GM12878 (cell line): Measurements from ENCODE around the gene FANCG. TPM values are rescaled to one million over a fixed set of nuclear protein-coding genes. Genes with fewer than 3 reads are reported as not detected.

Experiments used
- ASH2L ChIP-seq: fragments of 300-600, 200-600 bp; sonication (generic); IDR thresholded peaks from 2 replicates; pipeline ENCODE4 v1.6.1; 2017; ENCODE audit warnings: low read depth, mild to moderate bottlenecking, borderline replicate concordance
- ATF7 ChIP-seq: fragments of 450-650 bp; IDR thresholded peaks from 2 replicates; pipeline ENCODE4 v1.6.1; 2016; ENCODE audit warnings: low read depth, mild to moderate bottlenecking
- CBFB ChIP-seq: IDR thresholded peaks from 2 replicates; pipeline ENCODE4 v1.6.1; 2016; ENCODE audit warnings: antibody characterized with exemption, low read depth
- CUX1 ChIP-seq: IDR thresholded peaks from 2 replicates; pipeline ENCODE4 v1.6.1; 2012; ENCODE audit warnings: improper control_type of control experiment, low read depth, low read length; ENCODE audit not compliant: insufficient replicate concordance
- IRF4 ChIP-seq: IDR thresholded peaks from 2 replicates; pipeline ENCODE4 v1.6.1; 2011; ENCODE audit warnings: low read depth, low read length
- STAT3 ChIP-seq: IDR thresholded peaks from 2 replicates; pipeline ENCODE4 v1.6.1; 2011; ENCODE audit warnings: low read depth, low read length, improper control_type of control experiment
- YY1 ChIP-seq: IDR thresholded peaks from 2 replicates; pipeline ENCODE4 v1.6.1; 2011; ENCODE audit warnings: low read depth, mild to moderate bottlenecking, low read length
- polyA plus RNA-seq, 11 experiments: library from polyadenylated mRNA; depleted of rRNA in 4 of 11; unstranded in 6 of 11; stranded (reverse) in 5 of 11; fragments of >200 nt; fragmentation: Nextera tagmentation in 4 of 11; fragmentation: Illumina TruSeq in 1 of 11; extraction: Ambion mirVana in 4 of 11; extraction: Trizol in 1 of 11; gene quantifications; 1 replicate in 1 of 11; 2 replicates in 10 of 11; pipeline versions ENCODE4 v1.2.1 to v1.2.3, GENCODE V29; 2011 to 2016; ENCODE audit warnings: inconsistent platforms in 2 of 11, missing spikeins in 2 of 11, low read depth in 1 of 11
- small RNA-seq: library from RNA; depleted of rRNA; stranded (forward); fragments of <200 nt; gene quantifications from one replicate; pipeline ENCODE3, GENCODE V24; 2014
- total RNA-seq, 4 experiments: library from RNA; depleted of rRNA in 3 of 4; stranded (reverse); fragments of >200 nt in 3 of 4; fragmentation: Illumina TruSeq in 1 of 4; extraction: Trizol in 1 of 4; gene quantifications; 2 replicates each; pipeline versions ENCODE4 v1.2.1 to v1.2.3, GENCODE V29; 2013 to 2021

FANCG gene
- total and polyA plus RNA-seq, 10 of the 15 experiments (the other 5 are each of a cell fraction or from before 2014, with no cell fraction given), result 16.4 to 78.7 (median 45.4) TPM

DNA sequence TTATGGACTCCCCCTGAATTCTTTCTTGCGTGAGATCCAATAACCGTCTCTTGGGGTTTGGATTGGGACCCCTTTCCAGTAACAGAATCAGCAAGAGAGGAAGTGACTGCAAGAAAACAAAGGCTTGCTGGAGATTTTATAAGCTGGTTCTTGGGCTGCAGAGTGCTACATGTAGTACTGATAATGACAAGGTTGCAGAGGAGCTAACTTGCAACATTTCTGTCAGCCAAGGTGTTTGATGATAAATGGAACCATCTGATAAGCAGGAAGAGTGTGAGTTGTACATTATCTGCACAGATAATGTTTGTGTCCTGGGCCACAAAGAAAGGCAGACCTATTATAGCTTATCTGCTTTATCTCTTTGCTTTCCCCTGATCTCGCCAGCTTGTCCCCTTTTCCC lies 53.1 kb downstream of the FANCG start (continued):
- TF ChIP-seq CUX1 (no peak), YY1 (no peak), CBFB (no peak), ATF7 (no peak), IRF4 (no peak), STAT3 (no peak), ASH2L (no peak)

Small RNA genes within 50 kb of the gene (small RNA-seq; reads per million reads assigned to genes)
- not detected for gene RN7SL338P

Other genes with a start within 250 kb of the FANCG start
- gene PHF24, start 121.7 kb downstream of the FANCG start, total RNA-seq (2014; rRNA removed), result not detected in 2 replicates
- gene PHF24, start 121.7 kb downstream of the FANCG start, total RNA-seq (2014; rRNA removed; fragmentation: Illumina TruSeq; extraction: Trizol), result not detected in 2 replicates
- gene PHF24, start 121.7 kb downstream of the FANCG start, total RNA-seq (2021), result not detected in 2 replicates
- 0.04 TPM in 1 of 2 replicates, not detected in the other for gene PHF24, start 121.7 kb downstream of the FANCG start, polyA plus RNA-seq (2011; rRNA removed)
- gene PHF24, start 121.7 kb downstream of the FANCG start, polyA plus RNA-seq (2014; fragmentation: Illumina TruSeq; extraction: Trizol), result not detected in 2 replicates
- gene PHF24, start 121.7 kb downstream of the FANCG start, polyA plus RNA-seq (2014; fragmentation: Nextera tagmentation; extraction: Ambion mirVana), result under 1 TPM in 1 of 2 experiments, not detected in 1; 0.02 TPM
- gene PHF24, start 121.7 kb downstream of the FANCG start, polyA plus RNA-seq (2014; rRNA removed), result 0.04 TPM in 1 of 2 replicates, not detected in the other
- not detected for gene PHF24, start 121.7 kb downstream of the FANCG start, polyA plus RNA-seq (2016; fragmentation: Nextera tagmentation; extraction: Ambion mirVana)
- gene DNAJB5, start 90.2 kb downstream of the FANCG start, total RNA-seq (2014; rRNA removed), result 8.6 and 8.8 TPM in 2 replicates
- gene DNAJB5, start 90.2 kb downstream of the FANCG start, total RNA-seq (2014; rRNA removed; fragmentation: Illumina TruSeq; extraction: Trizol), result 8.2 and 8.3 TPM in 2 replicates
- 9.3 and 9.9 TPM in 2 replicates for gene DNAJB5, start 90.2 kb downstream of the FANCG start, total RNA-seq (2021)
- 1.4 and 1.9 TPM in 2 replicates for gene DNAJB5, start 90.2 kb downstream of the FANCG start, polyA plus RNA-seq (2011; rRNA removed)
- 9.3 and 13.3 TPM in 2 replicates for gene DNAJB5, start 90.2 kb downstream of the FANCG start, polyA plus RNA-seq (2014; fragmentation: Illumina TruSeq; extraction: Trizol)
- 1 to 10 TPM in 1 of 2 experiments, under 1 TPM in 1; 0.92 to 1.5 TPM for gene DNAJB5, start 90.2 kb downstream of the FANCG start, polyA plus RNA-seq (2014; fragmentation: Nextera tagmentation; extraction: Ambion mirVana)
- gene DNAJB5, start 90.2 kb downstream of the FANCG start, polyA plus RNA-seq (2014; rRNA removed), result 8.9 and 9.0 TPM in 2 replicates
- gene DNAJB5, start 90.2 kb downstream of the FANCG start, polyA plus RNA-seq (2016; fragmentation: Nextera tagmentation; extraction: Ambion mirVana), result 1 to 10 TPM; 4.9 to 5.4 TPM
- 314 and 327 TPM in 2 replicates for gene VCP, start 7.3 kb downstream of the FANCG start, total RNA-seq (2014; rRNA removed)
- gene VCP, start 7.3 kb downstream of the FANCG start, total RNA-seq (2014; rRNA removed; fragmentation: Illumina TruSeq; extraction: Trizol), result 214 and 236 TPM in 2 replicates
- 245 and 247 TPM in 2 replicates for gene VCP, start 7.3 kb downstream of the FANCG start, total RNA-seq (2021)
- 235 and 302 TPM in 2 replicates for gene VCP, start 7.3 kb downstream of the FANCG start, polyA plus RNA-seq (2011; rRNA removed)
- 202 and 241 TPM in 2 replicates for gene VCP, start 7.3 kb downstream of the FANCG start, polyA plus RNA-seq (2014; fragmentation: Illumina TruSeq; extraction: Trizol)
- 10 to 100 TPM in 1 of 2 experiments, 1 to 10 TPM in 1; 7.4 to 22.3 TPM for gene VCP, start 7.3 kb downstream of the FANCG start, polyA plus RNA-seq (2014; fragmentation: Nextera tagmentation; extraction: Ambion mirVana)
- gene VCP, start 7.3 kb downstream of the FANCG start, polyA plus RNA-seq (2014; rRNA removed), result 171 and 191 TPM in 2 replicates
- gene VCP, start 7.3 kb downstream of the FANCG start, polyA plus RNA-seq (2016; fragmentation: Nextera tagmentation; extraction: Ambion mirVana), result 100 to 1,000 TPM; 306 to 317 TPM
- 18.4 and 19.0 TPM in 2 replicates for gene PIGO, start 16.6 kb upstream of the FANCG start, total RNA-seq (2014; rRNA removed)
- 7.6 and 8.2 TPM in 2 replicates for gene PIGO, start 16.6 kb upstream of the FANCG start, total RNA-seq (2014; rRNA removed; fragmentation: Illumina TruSeq; extraction: Trizol)
- gene PIGO, start 16.6 kb upstream of the FANCG start, total RNA-seq (2021), result 19.9 and 23.2 TPM in 2 replicates
- 11.9 and 21.2 TPM in 2 replicates for gene PIGO, start 16.6 kb upstream of the FANCG start, polyA plus RNA-seq (2011; rRNA removed)
- 12.9 and 16.7 TPM in 2 replicates for gene PIGO, start 16.6 kb upstream of the FANCG start, polyA plus RNA-seq (2014; fragmentation: Illumina TruSeq; extraction: Trizol)
- 10 to 100 TPM in 1 of 2 experiments, 1 to 10 TPM in 1; 8.3 to 13.1 TPM for gene PIGO, start 16.6 kb upstream of the FANCG start, polyA plus RNA-seq (2014; fragmentation: Nextera tagmentation; extraction: Ambion mirVana)
- gene PIGO, start 16.6 kb upstream of the FANCG start, polyA plus RNA-seq (2014; rRNA removed), result 16.7 and 17.8 TPM in 2 replicates
- gene PIGO, start 16.6 kb upstream of the FANCG start, polyA plus RNA-seq (2016; fragmentation: Nextera tagmentation; extraction: Ambion mirVana), result 10 to 100 TPM; 22.3 to 23.3 TPM
- 242 and 261 TPM in 2 replicates for gene STOML2, start 23.2 kb upstream of the FANCG start, total RNA-seq (2014; rRNA removed)
- 117 and 121 TPM in 2 replicates for gene STOML2, start 23.2 kb upstream of the FANCG start, total RNA-seq (2014; rRNA removed; fragmentation: Illumina TruSeq; extraction: Trizol)
- gene STOML2, start 23.2 kb upstream of the FANCG start, total RNA-seq (2021), result 209 and 210 TPM in 2 replicates
- gene STOML2, start 23.2 kb upstream of the FANCG start, polyA plus RNA-seq (2011; rRNA removed), result 123 and 204 TPM in 2 replicates
- gene STOML2, start 23.2 kb upstream of the FANCG start, polyA plus RNA-seq (2014; fragmentation: Illumina TruSeq; extraction: Trizol), result 140 and 165 TPM in 2 replicates
- 100 to 1,000 TPM; 112 to 148 TPM for gene STOML2, start 23.2 kb upstream of the FANCG start, polyA plus RNA-seq (2014; fragmentation: Nextera tagmentation; extraction: Ambion mirVana)
- gene STOML2, start 23.2 kb upstream of the FANCG start, polyA plus RNA-seq (2014; rRNA removed), result 246 and 263 TPM in 2 replicates
- gene STOML2, start 23.2 kb upstream of the FANCG start, polyA plus RNA-seq (2016; fragmentation: Nextera tagmentation; extraction: Ambion mirVana), result 100 to 1,000 TPM; 280 to 284 TPM
- 2.3 and 3.6 TPM in 2 replicates for gene ATOSB, start 35.9 kb upstream of the FANCG start, total RNA-seq (2014; rRNA removed)
- gene ATOSB, start 35.9 kb upstream of the FANCG start, total RNA-seq (2014; rRNA removed; fragmentation: Illumina TruSeq; extraction: Trizol), result 1.8 and 1.9 TPM in 2 replicates
- 2.2 and 3.2 TPM in 2 replicates for gene ATOSB, start 35.9 kb upstream of the FANCG start, total RNA-seq (2021)
- gene ATOSB, start 35.9 kb upstream of the FANCG start, polyA plus RNA-seq (2011; rRNA removed), result 4.4 and 5.4 TPM in 2 replicates
- gene ATOSB, start 35.9 kb upstream of the FANCG start, polyA plus RNA-seq (2014; fragmentation: Illumina TruSeq; extraction: Trizol), result 2.5 and 2.6 TPM in 2 replicates
- gene ATOSB, start 35.9 kb upstream of the FANCG start, polyA plus RNA-seq (2014; fragmentation: Nextera tagmentation; extraction: Ambion mirVana), result under 1 TPM; 0.60 to 0.62 TPM
- gene ATOSB, start 35.9 kb upstream of the FANCG start, polyA plus RNA-seq (2014; rRNA removed), result 2.7 and 3.6 TPM in 2 replicates
- gene ATOSB, start 35.9 kb upstream of the FANCG start, polyA plus RNA-seq (2016; fragmentation: Nextera tagmentation; extraction: Ambion mirVana), result 1 to 10 TPM; 1.9 to 2.5 TPM
- under 0.01 TPM in 1 of 2 replicates, not detected in the other for gene UNC13B, start 82.1 kb upstream of the FANCG start, total RNA-seq (2014; rRNA removed)
- 0.05 TPM in 1 of 2 replicates, not detected in the other for gene UNC13B, start 82.1 kb upstream of the FANCG start, total RNA-seq (2014; rRNA removed; fragmentation: Illumina TruSeq; extraction: Trizol)
- gene UNC13B, start 82.1 kb upstream of the FANCG start, total RNA-seq (2021), result 0.15 and 0.19 TPM in 2 replicates
- gene UNC13B, start 82.1 kb upstream of the FANCG start, polyA plus RNA-seq (2011; rRNA removed), result 0.12 and 0.42 TPM in 2 replicates
- 0.01 TPM in 1 of 2 replicates, not detected in the other for gene UNC13B, start 82.1 kb upstream of the FANCG start, polyA plus RNA-seq (2014; fragmentation: Illumina TruSeq; extraction: Trizol)
- under 1 TPM in 1 of 2 experiments, not detected in 1; 0.02 TPM for gene UNC13B, start 82.1 kb upstream of the FANCG start, polyA plus RNA-seq (2014; fragmentation: Nextera tagmentation; extraction: Ambion mirVana)
- gene UNC13B, start 82.1 kb upstream of the FANCG start, polyA plus RNA-seq (2014; rRNA removed), result not detected in 2 replicates
- under 1 TPM in 1 of 2 experiments, not detected in 1; 0.11 TPM for gene UNC13B, start 82.1 kb upstream of the FANCG start, polyA plus RNA-seq (2016; fragmentation: Nextera tagmentation; extraction: Ambion mirVana)